Lower leg skin (tissue), 4 donors: ENCODE measurements around the gene CSPG4. TPM values are rescaled to one million over a fixed set of nuclear protein-coding genes. Genes with fewer than 3 reads are reported as not detected.

Experiments used
- DNase-seq, 2 donors: peaks; one replicate each; pipeline ENCODE4 v3.0.0-alpha.2; 2019; ENCODE audit warnings: low spot score in 2 of 2
- H3K4me3 ChIP-seq: fragments of 200-600 bp; sonication (generic); 2 replicates; pipeline ENCODE4 v1.5.1; 2017; ENCODE audit warnings: mild to moderate bottlenecking, low read depth; ENCODE audit not compliant: poor library complexity, severe bottlenecking
- POLR2A ChIP-seq, 2 donors: fragments of 450-650 bp; IDR thresholded peaks; one replicate each; pipeline ENCODE4 v1.6.1; 2016 to 2017; ENCODE audit warnings: antibody characterized with exemption in 2 of 2, mild to moderate bottlenecking in 1 of 2, moderate library complexity in 1 of 2
- WGBS, 2 donors: methylation state at CpG; one replicate each; pipeline ENCODE4 v1.1.5; 2018; 5-methylcytosine and 5-hydroxymethylcytosine counted together
- intact Hi-C: fragments of 100-400 bp; cut with DNase I; formaldehyde crosslinking; loops from one replicate; pipeline ENCODE4 v1.15.0; 2023; ENCODE audit warnings: low total_unique reads
- total RNA-seq, 4 donors: library from RNA; depleted of rRNA; stranded (reverse); fragments of >200 nt; gene quantifications; one replicate each; pipeline ENCODE4 v1.1.0, GENCODE V29; 2016
- TF ChIP-seq, protein P1 (sequence below), 3 donors: fragments of 450-650 bp; IDR thresholded peaks; one replicate each; pipeline ENCODE4 v1.5.1; 2016; ENCODE audit warnings: antibody characterized with exemption in 3 of 3, mild to moderate bottlenecking in 3 of 3, moderate library complexity in 2 of 3

The CSPG4 gene
- total RNA-seq, 4 donors from 2014 or later = 9.1 to 28.7 (median 10.5) TPM

GRCh38 chr15:75729326-75730069 is 16.9 kb upstream of the CSPG4 start:
- DNase-seq = no peak
- no peak overlapping the region for H3K4me3 ChIP-seq
- TF ChIP-seq, protein P1, sequence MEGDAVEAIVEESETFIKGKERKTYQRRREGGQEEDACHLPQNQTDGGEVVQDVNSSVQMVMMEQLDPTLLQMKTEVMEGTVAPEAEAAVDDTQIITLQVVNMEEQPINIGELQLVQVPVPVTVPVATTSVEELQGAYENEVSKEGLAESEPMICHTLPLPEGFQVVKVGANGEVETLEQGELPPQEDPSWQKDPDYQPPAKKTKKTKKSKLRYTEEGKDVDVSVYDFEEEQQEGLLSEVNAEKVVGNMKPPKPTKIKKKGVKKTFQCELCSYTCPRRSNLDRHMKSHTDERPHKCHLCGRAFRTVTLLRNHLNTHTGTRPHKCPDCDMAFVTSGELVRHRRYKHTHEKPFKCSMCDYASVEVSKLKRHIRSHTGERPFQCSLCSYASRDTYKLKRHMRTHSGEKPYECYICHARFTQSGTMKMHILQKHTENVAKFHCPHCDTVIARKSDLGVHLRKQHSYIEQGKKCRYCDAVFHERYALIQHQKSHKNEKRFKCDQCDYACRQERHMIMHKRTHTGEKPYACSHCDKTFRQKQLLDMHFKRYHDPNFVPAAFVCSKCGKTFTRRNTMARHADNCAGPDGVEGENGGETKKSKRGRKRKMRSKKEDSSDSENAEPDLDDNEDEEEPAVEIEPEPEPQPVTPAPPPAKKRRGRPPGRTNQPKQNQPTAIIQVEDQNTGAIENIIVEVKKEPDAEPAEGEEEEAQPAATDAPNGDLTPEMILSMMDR (IDR thresholded peaks at IDR 0.05) = no peak
- no peak for TF ChIP-seq POLR2A (IDR thresholded peaks at IDR 0.05)
- intact Hi-C loops = loop anchor here (10.0 kb wide), 1 partner anchor 75 kb away; no protein-coding TSS in a partner anchor
- 85 to 88% methylated on average over 10 of the region's 10 CpGs for WGBS, 2 donors

DNA sequence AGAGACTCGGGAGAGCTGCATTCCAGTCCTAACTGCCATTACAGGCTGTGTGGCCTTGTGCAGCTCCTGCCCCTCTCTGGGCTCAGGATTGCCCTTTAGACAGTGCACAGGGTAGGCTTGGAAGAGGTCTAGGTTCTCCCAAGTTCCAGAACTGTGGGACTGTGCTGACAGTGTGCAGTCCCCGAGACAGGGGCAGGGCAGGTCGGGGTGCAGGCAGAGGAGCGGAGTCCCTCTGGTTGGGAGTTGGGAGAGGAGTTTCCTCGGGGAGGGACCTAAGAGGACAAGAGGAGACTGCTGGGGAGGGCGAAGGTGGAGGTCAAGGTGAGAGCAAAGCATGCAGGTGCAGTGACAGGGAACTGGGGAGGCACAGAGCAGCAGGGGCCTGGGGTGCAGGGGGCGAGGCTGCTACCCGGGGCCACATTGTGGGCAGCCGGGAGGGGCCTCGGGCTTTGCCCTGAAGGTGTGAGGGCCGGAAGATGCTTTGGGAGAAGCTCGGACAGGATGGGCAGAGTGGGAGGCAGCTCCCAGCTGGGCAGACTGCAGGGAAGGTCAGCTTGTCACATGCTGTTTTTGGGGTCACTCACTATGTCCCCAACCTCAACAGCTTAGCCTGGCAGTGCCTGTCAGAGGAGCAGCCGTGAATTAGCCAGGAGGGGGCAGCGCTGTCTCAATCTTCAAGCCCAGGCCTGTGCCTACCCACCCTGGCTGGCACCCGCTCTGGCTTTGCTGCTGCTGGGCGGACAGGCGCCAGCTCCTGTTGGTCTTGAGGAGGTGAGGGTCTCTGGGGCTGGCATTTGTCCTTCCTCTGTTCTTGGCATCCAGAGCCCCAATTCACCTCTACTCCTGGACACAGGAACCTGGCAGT is 15.4 kb upstream of the CSPG4 start:
- DNase-seq = no peak
- intact Hi-C loops = no loop called here
- 56 to 64% methylated on average over 14 to 17 of the region's 17 CpGs for WGBS, 2 donors
- TF ChIP-seq, protein P1 (IDR thresholded peaks at IDR 0.05) = no peak
- no peak for TF ChIP-seq POLR2A (IDR thresholded peaks at IDR 0.05)
- no peak overlapping the region for H3K4me3 ChIP-seq

DNA sequence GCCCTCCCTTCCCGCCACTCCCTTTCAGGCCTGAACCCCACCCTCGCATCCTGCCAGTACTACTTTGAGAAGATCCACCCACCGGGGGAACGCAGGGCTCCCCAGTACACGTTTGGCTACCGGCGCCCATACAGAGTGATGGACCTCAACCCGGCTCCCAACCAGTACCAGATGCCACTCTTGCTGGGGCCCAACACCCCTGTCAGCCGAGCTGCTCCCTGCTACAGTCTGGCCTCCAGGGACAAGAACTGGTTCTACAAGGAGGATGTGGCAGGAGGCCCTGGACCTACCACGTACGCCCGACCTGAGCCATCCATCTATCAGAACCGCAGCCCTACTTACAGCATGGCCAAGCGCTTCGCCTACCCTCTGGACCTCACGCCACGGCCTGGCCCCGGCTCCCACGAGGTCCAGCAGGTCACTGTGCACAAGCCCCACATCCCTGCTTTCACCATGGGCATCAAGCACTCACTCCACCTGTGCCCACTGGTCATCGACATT is 14.4 kb upstream of the CSPG4 start:
- TF ChIP-seq, protein P1 (IDR thresholded peaks at IDR 0.05) = no peak
- TF ChIP-seq POLR2A (IDR thresholded peaks at IDR 0.05) = no peak
- H3K4me3 ChIP-seq = no peak overlapping the region
- 50 to 65% methylated on average over 19 to 20 of the region's 20 CpGs for WGBS, 2 donors
- intact Hi-C loops = no loop called here
- no peak for DNase-seq

- WGBS, 2 donors = 88 to 89% methylated on average over 11 of the region's 11 CpGs
- TF ChIP-seq, protein P1 (IDR thresholded peaks at IDR 0.05) = no peak
- no peak for TF ChIP-seq POLR2A (IDR thresholded peaks at IDR 0.05)
- H3K4me3 ChIP-seq = no peak overlapping the region
- DNase-seq = no peak
- intact Hi-C loops = no loop called here
These were observed 13.3 kb upstream of the CSPG4 start for GRCh38 chr15:75725719-75726607.

DNA sequence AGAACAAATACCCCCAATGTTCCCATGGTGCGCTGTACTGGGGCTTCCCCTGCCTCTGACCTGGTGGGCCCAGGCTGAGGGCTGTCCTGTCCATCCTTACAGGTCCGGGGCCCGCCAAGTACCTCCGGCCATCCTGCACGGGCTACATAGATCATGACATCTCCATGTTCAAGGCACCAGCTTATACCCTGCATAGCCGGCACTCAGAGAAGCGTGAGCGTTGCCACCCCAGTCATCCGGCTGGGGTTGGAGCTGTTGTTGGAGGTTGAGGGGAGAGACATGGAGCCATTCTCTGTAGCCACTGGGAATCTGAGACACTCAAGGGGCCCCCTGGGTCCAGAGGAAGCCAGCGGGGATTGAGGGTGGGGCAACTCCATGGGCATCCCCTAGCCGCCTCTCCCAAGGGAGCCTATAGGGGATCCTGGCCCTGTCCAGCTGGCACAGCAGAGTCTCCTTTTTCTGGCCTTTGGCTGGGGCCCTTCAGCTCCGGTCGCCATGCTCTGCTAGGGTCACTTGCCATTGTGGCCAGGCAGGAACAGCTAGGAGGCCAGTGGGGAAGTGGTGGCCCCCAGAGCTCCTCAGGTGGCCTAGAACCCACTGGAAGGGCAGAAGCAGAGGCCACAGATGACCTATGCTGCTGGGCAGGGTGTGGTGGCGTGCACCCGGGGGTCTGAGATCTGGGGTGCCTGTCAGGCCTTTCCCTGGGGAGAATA is 12.5 kb upstream of the CSPG4 start:
- no peak for DNase-seq
- intact Hi-C loops = no loop called here
- TF ChIP-seq, protein P1 (IDR thresholded peaks at IDR 0.05) = no peak
- H3K4me3 ChIP-seq = no peak overlapping the region
- WGBS, 2 donors = 92 to 95% methylated on average over 13 to 15 of the region's 15 CpGs
